OCI-LY7 (cell line): Measurements from ENCODE around the gene ANLN.

Experiments used
- CTCF ChIP-seq: fragments of 200-600 bp; sonication (generic); conservative IDR thresholded peaks from 2 replicates; pipeline ENCODE4 v1.5.1; 2014; ENCODE audit warnings: mild to moderate bottlenecking, antibody characterized with exemption, low read length, moderate library complexity, mixed read lengths
- EZH2phosphoT487 ChIP-seq: fragments of 200-600 bp; sonication (generic); IDR thresholded peaks from 2 replicates; pipeline ENCODE4 v1.6.1; 2018; ENCODE audit warnings: low read depth, borderline replicate concordance, mild to moderate bottlenecking, mixed run types, antibody characterized with exemption, low read length, moderate library complexity, mixed read lengths

- no peak for TF ChIP-seq CTCF
- TF ChIP-seq EZH2phosphoT487, result no peak
Measured at GRCh38 chr7:36441344-36442022, 51.8 kb downstream of the ANLN start.
